Activated CD4-positive, alpha-beta T cell treated with anti-CD3 and anti-CD28 coated beads, Interleukin-2, Interleukin-4, amounts not matched to agents 100 ng/mL and 50 ng/mL, durations not matched to agents 16 hours and 8 hours (primary cell): ENCODE measurements around the gene COL4A1.

Source experiments
- DNase-seq: peaks from one replicate; pipeline ENCODE4 v3.0.0-alpha.2; 2020; ENCODE audit warnings: low spot score

COL4A1 gene

DNA sequence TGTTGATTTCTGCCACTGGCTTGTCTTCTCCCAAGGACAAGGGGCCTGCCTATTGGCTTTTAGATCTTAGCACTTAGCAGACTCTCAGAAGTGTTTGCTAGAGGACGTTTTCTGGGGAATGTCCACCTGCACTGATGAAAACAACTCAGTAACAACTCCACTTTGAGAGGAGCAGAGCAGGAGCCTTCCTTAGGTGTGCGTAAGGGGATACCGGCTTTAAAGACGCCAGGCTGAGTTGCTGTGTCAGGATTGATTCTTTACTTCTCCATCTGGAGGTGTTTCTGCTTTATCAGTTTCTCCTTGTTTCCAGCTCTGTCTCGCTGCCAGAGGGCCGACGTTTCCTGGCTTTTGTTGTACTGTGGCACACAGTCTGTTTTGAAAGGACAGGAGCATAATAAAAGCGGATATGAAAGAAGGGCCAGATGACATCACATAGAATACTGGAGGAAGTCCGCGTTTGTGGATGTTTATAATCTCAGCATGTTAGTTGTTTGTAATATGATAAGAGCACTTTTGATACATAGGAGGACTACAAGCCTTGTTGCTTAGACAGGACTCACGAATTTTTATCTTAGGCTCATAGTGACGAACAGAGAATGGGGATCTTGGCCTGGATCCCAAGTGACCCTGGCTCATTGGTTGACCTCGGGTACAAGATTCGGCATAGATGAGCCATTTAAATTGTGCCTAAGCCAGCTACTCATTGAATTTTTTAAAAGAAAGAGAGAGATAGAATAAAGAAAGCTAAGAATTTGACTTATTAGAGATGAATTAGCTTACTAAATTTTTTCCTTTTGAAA lies 34.7 kb upstream of the COL4A1 start:
- no peak for DNase-seq

DNA sequence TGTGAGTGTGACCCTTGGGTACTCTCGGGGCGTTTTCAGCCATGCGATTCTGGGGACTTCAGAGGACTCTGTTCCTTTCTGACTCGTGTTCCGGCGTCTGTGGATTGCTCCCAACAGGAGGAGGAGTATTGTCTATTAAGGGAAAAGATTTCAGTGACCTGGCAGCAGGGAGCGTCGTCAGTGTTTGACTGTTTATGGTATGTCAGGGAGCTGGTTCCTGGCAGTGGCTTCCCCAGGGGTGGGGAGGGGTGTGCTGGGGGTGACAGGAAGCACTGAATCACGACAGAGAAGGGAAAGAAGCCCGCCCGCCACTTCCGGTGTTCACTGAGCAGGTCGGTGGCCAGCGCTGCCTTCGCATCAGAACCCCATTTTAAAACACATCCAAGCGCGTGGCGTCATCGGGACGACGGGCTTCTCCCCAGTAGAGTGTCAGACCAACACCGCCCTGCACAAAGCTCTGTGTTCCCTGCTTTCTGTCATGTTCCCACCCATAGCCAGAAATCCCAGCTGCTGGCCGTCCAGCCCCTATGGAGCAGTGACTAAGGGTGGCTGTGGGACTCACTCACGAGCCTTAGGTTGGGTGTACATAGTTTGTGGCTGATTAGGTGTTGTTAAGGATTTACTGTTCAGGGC lies 34.0 kb upstream of the COL4A1 start:
- DNase-seq: peak; percentile 28

DNA sequence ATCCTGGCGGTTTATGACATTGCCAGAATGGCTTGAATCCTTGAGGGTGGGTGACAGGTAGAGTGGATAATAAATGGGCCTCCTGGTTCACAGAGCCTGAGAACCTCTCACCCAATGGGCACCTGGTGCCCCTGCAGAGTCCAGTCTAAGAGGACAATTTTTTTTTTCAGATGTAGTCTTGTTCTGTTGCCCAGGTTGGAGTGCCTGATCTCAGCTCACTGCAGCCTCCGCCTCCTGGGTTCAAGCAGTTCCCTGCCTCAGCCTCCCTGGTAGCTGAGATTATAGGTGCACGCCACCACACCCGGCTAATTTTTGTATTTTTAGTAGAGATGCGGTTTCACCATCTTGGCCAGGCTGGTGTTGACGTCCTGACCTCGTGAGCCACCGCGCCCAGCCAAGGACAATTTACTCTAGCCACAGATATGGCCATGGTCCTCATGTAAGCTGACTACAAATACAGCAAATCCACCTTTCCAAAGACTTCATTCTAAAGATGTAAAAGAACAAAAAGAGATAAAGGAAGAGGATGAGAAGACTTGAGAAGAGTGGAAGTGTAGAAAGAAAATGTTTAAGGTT lies 33.1 kb upstream of the COL4A1 start:
- no peak for DNase-seq

DNA sequence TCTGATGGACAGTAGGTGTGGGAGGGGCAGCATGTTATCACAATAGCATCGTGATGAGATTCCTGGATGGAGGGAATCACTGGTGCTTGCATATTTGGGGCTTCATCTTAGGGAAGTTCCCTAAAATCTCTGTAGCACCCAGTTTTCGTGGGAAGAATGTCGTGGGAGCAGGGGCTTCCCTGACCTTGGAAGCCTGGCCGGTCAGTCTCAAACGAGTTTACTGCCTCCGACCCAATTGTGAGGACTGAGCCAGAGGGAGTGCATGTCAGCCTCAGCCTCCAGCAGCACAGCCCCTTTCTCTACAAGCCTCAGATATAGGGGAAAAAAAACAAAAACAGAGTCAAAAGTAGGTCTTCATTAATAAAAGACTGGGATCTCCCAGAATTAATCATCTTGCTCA lies 32.3 kb upstream of the COL4A1 start:
- no peak for DNase-seq

DNA sequence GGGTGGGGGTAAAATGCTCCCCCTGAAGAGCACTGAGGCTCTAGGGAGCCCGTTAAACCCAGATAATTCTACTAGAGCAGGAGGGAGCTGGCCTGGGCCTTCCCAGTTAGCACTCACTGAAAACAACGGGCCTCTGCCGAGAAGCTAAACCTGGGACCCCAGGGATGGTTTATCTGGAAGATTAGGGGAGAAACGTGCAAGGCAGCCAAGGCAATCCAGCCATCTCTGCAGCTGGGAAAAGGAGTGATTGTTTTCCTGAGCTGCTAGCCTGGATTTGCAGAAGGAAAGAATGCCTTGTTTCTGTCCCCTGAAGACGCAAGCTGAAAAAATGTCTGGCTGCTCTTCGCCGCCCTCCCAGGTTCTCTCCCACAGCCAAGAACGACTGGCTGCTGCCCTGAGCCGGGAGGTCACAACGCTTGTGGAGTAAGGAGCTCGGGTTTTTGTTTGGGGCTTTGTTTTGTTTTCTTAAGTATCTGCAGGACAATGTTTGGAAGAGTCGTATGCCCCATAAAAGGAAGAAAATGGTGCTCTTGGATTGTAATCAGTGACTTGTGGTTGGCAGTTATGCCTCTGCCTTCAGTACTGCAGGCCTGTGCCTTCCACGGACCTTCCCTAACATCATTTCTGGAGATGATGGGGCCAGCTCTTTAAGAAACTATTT lies 31.6 kb upstream of the COL4A1 start:
- DNase-seq: no peak

DNA sequence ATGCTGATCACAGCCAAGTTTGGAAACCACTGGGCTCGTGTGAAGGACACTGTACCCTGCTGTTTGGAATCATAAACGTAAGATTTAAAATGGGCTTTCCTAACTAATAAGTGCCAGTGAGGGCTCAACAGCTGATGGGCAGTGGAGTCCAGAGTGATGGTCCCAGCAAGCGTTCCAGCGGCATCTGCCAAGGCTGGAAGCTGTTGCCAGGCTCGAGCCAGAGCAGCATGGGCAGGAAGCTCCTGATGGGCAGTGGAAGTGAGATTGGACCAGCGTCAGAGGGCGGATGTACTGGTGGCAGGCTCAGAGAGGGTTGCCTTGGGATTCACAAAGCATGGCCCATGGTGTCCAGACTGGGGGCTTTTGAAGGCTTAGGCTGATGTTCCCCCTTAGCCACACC lies 30.3 kb upstream of the COL4A1 start:
- no peak for DNase-seq

DNA sequence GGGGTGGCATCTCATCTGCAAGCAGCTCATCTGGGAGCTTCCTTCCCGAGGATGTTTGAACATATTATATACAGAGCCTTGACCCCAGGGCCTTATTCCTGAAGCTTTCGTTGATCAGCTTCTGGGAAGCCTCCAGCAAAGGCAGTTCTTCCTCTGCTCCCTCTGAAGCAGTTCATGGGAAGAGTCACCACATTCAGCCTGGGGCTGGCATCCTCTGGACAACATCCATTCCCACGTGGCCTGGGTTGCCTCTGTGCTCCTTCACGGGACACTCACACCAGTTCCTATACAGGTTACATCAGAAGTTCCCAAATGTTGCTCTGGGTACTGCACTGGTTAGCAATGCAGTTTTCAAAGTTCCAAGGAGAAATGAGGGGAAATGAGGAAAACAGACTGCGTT lies 29.7 kb upstream of the COL4A1 start:
- no peak for DNase-seq

DNA sequence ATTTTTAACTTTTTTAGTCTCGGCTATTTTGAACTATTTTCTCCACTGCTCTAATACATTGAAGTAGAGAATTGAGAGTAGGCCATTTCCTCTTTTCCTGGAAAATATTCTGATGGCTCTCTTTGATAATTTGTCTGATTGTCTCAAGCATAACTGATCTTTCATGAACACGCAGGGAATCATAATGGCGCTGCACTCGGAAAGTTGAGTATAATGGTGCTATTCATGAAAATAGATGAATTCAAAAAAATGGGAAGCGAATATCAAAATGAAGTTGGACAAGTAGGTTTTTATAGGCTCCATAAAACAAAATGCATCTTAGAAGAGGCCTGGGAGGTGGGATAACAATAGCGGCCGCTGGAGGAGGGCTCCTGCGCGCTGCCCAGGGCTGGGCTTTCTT lies 29.2 kb upstream of the COL4A1 start:
- no peak for DNase-seq

DNA sequence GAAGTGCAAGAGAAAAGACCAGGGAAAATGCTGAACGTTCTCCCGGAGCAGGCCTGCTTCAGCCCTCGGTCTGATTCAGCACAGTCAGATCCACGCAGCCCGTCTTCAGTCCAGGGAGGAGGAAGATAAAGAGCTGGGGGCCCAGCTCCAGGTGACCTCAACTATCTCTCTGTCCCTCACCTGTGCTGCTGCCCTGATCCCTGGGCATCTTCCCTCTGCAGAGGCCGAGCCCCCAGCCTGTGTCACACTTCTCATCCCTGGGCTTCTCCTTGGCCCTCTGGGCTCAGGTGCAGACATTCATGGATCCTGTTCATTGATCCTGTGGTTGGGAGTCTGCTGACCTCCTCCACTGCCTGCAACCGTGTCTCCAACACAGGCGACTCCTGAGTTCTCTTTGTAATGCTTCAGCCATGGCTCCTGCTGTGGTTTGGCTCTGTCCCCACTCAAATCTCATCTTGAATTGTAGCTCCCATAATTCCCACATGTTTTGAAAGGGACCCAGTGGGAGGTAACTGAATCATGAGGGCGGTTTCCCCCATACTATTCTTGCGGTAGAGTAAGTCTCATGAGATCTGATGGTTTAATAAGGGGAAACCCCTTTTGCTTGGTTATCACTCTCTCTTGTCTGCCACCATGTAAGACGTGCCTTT lies 28.0 kb upstream of the COL4A1 start:
- no peak for DNase-seq

DNA sequence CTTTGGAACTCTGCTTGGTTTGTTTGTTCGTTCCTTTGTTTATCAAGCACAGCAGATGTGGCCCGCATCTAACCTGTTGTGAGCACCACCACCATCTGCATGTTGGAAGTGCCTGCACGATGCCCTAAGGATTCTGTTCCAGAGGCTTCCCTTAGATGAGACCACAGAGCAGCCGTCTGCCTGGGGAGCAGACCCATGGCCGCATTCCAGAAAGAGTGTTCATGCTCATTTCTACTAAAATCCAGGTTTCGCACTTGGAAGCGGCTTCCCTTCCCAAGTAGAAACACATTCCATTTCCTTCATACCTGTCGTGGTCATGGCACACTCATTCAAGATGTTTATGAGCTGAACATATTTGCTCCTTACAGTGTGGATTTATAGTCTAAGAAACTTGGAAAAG lies 27.3 kb upstream of the COL4A1 start:
- DNase-seq: no peak

DNA sequence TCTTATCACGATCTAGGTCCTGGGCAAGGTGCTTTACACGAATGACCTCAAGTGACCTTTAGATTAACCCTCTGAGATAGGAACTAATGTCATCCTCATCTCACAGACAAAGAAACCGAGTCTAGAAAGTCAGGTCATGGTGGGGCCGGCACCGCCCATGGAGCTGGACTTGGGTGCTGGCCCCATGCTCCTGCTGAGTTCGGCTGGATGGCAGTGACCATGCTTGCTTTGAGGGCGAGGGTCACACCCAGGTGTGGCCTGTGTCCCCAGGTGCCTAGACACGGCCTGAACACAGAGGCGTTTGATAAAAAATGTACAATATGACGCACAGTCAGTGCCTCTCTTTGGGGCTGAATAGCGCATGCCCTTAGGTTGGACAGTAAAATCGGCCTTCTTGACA lies 26.9 kb upstream of the COL4A1 start:
- no peak for DNase-seq

DNA sequence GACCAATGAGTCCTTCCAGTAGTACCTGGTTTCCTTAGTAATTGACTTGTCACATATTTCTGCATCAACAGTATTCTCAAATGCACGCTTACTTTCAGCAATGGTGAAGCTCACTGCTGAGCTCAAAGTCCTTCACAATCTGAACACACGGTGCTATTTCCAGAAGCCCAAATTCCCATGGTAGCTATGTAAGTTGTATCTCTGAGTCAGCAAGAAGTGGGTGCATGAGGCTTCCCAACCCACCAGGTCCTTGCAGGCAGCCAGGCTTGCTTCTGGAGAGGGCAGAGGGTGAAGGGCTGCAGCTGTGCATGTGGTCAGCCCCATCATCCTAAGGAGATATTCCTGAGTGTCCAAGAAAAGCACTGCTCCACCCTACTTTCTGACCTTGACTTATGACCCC lies 25.8 kb upstream of the COL4A1 start:
- DNase-seq: no peak

DNA sequence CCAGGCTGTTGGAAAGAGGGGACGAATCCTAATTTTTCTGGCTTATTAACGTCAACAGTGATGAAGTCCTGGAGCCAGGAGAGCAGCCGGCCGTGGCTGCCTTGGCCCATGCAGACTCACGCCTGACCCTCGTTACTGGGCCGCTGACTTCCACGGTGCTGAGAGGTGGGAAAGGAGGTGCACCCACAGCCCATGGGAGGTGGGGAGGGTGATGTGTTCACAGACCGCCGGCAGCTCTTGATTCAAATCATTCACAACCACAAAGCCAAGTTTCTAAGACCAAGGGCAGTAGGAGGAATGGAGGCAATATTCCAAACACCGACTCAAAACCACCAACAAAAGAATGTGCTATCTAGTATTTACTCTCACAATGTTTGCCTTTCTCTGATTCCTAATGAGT lies 24.4 kb upstream of the COL4A1 start:
- DNase-seq: no peak

DNA sequence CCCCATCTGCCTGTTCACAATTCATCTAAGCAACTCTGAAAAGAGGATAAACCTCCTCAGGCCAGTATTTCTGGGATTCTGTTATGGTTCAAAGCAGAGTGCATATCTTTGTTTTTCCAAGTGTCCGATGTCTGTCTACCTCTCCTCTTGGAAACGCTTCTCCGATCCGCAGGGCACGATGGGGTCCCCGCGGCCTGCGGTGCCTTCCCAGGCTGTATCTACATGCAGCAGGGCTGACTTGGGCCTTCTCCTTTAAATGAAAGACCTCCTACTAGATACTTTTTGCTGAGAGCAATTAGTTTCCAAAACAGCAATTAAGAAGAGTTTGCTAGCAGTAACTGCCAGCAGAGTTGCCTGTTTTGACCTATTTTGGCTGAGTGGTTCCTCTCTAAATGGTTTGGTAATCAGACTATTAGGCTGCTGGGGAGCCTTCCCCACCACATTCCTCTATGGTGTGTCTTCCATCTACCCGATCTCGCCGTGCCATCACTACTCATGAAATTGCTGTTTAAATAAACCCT lies 23.6 kb upstream of the COL4A1 start:
- no peak for DNase-seq

DNA sequence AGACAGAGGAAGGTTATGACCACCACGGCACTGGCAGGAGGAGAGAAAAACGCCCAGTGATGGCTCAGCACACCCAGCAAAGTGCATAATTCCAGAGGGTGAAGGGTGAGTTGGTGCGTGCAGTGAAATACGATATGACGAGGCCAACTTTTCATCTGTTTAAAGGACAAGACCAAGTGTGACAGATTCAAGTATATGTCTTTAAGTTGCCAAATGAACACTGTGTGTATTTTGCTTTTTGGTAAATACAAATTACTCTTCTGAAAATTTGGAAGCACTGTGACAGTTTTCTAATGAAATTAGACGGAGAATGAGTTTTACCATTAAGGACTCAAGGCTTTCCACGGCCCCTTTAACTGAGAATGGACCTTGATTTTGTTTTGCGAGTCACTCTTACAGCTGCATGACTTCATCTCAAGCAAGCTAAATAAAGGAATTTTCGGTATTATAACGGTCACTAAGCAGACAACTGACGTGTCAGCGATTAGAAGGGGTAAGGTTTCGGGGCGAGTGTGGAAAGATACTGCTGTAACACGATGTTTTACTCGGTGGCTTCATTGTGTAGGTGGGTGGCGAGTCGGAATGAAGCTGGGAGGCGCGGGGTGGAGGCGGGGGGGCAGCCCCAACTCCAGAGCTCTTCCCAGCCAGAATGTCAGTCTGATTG lies 23.0 kb upstream of the COL4A1 start:
- DNase-seq: no peak

DNA sequence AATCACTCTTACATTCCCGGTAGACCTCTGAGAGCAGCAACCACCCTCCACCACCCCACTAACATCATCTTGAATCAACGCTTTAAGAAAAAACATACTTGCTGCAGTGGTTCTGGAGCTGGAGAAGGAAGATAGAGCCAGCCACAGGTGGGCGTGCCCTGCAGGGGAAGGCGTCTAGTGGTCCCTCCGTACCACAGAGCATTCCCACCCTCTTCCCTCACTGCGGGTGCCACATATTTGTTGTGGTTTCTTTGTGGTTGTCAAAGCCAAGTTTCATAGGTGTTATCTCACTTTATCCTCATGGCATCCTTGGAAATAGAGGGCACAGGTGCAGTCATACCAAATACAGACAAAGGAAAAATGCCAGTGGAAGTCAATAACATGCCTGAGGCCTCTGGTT lies 22.3 kb upstream of the COL4A1 start:
- DNase-seq: no peak

DNA sequence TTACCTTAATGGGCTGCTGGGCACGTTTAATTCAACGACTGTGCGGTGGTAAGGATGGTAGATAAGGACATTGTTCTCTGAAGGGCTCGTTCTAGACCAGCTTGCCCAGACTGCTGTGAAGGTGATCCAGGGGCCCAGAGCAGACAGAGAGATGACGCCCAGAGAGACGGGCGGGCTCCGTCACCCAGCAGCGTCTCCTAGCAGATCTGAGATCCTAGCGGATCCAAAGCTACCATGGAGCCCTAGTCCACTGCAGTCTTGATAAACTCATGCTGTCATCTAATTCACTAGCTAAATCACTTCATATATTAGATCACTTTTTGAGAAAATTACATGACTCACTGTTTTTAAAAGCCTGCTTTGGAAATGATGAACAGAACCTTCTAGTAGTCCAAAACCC lies 21.6 kb upstream of the COL4A1 start:
- DNase-seq: no peak

DNA sequence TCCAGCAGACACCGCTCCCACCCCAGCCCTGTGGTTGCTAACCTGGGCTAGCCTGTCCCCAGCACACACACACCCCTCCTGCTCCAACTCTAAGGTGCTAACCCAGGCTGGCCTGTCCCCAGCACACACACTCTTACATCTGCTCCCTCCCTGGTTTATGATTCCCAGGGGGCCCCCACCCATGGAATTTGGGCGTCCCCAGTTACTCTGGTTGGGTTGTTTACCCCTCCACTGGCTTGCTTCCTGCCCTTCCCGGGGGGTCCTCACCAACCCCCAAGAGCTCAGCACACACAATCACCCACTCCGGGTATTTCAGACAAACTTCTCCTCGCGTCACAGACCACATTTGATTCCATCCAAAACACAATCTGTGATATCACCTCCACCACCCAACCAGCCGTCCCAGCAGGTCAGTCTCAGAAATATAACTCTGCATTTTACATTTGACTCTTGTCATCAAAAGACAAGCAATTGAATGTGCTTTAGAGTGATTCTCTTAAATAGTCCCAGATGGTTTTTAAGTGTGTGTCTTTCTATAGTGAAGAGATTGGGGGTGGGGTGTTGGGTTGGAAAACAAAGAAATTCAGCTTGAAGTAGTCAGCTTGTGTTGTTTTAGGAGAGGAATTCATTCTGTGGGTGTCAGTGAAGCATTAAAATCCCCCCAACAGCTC lies 20.2 kb upstream of the COL4A1 start:
- DNase-seq: no peak

DNA sequence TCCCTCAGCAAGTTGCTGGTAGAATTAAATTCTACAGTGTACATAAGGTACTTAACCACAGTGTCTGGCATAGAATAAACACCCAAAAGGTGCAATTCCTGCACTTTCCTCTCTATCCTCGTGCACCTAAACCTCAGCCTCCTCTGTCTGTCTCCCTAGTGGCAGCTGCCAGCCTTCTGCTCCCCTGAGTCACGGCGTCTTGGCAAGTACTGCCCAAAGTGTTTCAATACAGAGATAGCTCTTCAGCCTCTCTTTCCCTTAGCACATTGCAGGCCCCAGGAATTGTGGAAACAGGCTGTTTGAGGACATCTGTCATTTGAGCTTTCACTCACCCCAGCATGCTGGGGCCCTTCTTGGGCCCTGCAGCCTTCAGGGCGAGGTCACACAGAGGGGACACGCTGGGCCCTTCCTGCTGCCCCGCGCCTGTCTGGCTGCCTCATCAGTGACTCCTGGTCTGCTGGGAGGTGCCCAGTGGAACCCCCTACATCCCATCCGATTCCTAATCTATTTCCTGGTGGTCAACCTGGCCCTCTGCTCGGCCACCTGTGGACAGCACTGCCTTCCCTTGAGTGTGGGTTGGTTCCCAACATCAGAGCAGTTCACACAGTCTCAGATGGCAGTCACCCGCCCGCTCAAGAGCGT lies 19.4 kb upstream of the COL4A1 start:
- DNase-seq: no peak

DNA sequence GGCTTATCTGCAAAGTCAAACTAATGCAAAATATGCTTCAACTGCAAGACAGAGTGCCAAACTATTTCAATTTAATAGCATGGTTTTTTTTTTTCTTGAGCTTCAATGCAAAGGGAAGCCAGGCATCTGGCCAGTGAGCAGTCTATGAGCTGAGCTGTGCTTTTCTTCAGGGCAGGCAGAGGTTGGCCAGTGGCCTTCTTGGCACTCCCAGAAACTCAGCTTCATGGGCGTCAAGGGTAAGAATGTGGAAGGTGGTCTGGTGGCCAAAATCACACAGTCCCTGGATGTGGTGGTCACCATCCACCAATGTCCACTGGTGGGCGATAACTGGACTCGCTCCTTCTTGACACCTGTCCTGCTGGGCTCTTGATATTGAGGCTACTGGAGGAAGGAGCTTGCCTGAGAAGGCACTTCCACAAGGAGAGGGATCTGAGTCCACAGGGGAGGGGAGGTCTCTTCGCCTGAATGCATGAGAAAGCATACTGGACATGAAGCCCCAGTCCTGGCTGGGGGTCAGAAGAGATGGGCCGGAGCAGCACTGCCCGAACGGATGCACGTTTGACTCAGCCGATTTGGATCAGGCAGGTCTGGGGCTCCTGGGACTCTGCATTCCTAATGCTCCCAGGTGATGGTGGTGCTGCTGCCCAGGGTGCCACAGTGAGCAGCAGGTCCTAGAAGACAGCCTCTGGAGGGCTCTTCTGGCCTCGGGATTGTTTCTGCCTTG lies 17.2 kb upstream of the COL4A1 start:
- DNase-seq: no peak
